ENCODE data around the gene GABARAPL1.

- TF ChIP-seq EZH2 (IDR thresholded peaks at IDR 0.05): no peak
- TF ChIP-seq POLR2AphosphoS5 (IDR thresholded peaks at IDR 0.05; ENCODE audit: borderline replicate concordance, low read depth, low read length): no peak
- no peak for TF ChIP-seq FOXP2 (optimal IDR thresholded peaks at IDR 0.05; ENCODE audit: control extremely low read depth, extremely low read length, insufficient read depth)
Observed at GRCh38 chr12:10171973-10172728, 40.5 kb upstream of the GABARAPL1 start, which contains the start of gene OLR1.

Data from SK-N-MC (cell line).